ENCODE results near the gene NFE2L2. TPM values are rescaled to one million over a fixed set of nuclear protein-coding genes. Genes with fewer than 3 reads are reported as not detected.
A peak's percentile ranks its signal among the peaks of the same experiment; 100 is the strongest.
"Not testable (repeated sequence)": the region's sequence is repeated elsewhere in the genome, so short reads cannot be mapped to it uniquely, and the experiment has no call there.

Gene NFE2L2
- total RNA-seq, 2 experiments from 2014 or later: 71.0 to 78.8 TPM

DNA sequence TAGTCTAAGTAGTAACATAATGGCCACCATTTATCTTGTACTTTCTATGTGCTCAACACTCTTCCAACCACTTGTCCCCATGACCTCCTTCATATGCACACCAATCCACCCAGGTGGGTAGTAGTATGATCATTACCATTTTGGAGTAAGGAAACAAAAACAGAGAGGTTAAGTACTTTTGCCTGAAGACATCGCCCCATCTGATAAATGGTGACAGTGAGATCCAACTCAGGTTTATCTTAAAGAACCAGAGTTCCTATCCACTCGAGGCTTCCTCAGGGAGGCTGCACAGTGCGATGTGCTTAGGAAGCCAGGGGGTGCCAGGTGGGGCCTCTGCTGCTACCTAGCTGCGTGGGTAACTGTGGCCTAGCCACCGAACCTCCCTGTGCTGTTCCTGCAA lies 14.1 kb downstream of the NFE2L2 start:
- H3K27ac Mint-ChIP-seq: peak overlapping the region; percentile 35
- H3K4me1 Mint-ChIP-seq: peaks cover 52% of the 10 kb centered on the region
- POLR2A ChIA-PET: interaction anchor here (0.8 to 7.3 kb wide), 2 partner anchors 10 to 14 kb away, joined by 3 to 53 read pairs; partner anchors contain the start of gene NFE2L2
- no peak for DNase-seq
- H3K27me3 Mint-ChIP-seq: no peaks in the 10 kb centered on the region
- peaks cover 28% of the 10 kb centered on the region for H3K36me3 Mint-ChIP-seq
- H3K4me3 Mint-ChIP-seq: no peak overlapping the region
- ATAC-seq (ENCODE audit: low read depth): no peak
- no peaks in the 10 kb centered on the region for H3K9me3 Mint-ChIP-seq

DNA sequence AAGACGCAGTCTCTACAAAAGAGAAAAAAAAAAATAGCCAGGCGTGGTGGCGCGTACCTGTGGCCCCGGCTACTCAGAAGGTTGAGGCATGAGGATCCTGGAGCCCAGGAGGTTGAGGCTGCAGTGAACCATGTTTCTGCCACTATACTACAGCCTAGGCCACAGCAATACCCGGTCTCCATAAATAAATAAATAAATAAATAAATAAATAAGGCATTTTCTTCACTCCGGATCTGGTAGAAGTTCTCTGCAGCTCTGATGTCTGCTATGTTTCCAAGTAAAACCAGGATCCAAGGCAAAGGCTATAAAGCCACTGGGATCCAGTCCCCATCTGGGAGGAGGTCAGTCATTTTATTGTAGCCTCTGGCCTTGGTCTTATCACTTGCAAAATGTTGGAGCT lies 15.5 kb downstream of the NFE2L2 start:
- H3K4me3 Mint-ChIP-seq: no peak overlapping the region
- H3K27me3 Mint-ChIP-seq: no peaks in the 10 kb centered on the region
- H3K36me3 Mint-ChIP-seq: peaks cover 34% of the 10 kb centered on the region
- H3K4me1 Mint-ChIP-seq: peaks cover 50% of the 10 kb centered on the region
- DNase-seq: no peak
- no peaks in the 10 kb centered on the region for H3K9me3 Mint-ChIP-seq
- H3K27ac Mint-ChIP-seq: no peak overlapping the region
- POLR2A ChIA-PET: no interaction called here
- no peak for ATAC-seq (ENCODE audit: low read depth)

- Mint-ChIP-seq H3K27ac (no peak overlapping the region), H3K4me1 (peaks cover 47% of the 10 kb centered on the region), H3K9me3 (no peaks in the 10 kb centered on the region), H3K27me3 (no peaks in the 10 kb centered on the region), H3K4me3 (no peak overlapping the region), H3K36me3 (peaks cover 31% of the 10 kb centered on the region)
- ATAC-seq (ENCODE audit: low read depth): no peak
- POLR2A ChIA-PET: interaction anchor here (0.5 kb wide), 1 partner anchor 76 kb away, joined by 3 read pairs; no protein-coding TSS in a partner anchor
- no peak for DNase-seq
These were observed 16.7 kb downstream of the NFE2L2 start for GRCh38 chr2:177247693-177248262.

GRCh38 chr2:177246523-177247030 lies 17.9 kb downstream of the NFE2L2 start:
- POLR2A ChIA-PET: interaction anchor here (0.6 to 0.7 kb wide), 3 partner anchors 18 to 21 kb away, joined by 3 to 5 read pairs (median 3); no protein-coding TSS in a partner anchor
- H3K27ac Mint-ChIP-seq; H3K27me3 Mint-ChIP-seq; ATAC-seq (ENCODE audit: low read depth); H3K4me3 Mint-ChIP-seq; DNase-seq; H3K9me3 Mint-ChIP-seq: not testable (repeated sequence)
- H3K36me3 Mint-ChIP-seq: peaks cover 26% of the 10 kb centered on the region
- H3K4me1 Mint-ChIP-seq: peaks cover 50% of the 10 kb centered on the region

DNA sequence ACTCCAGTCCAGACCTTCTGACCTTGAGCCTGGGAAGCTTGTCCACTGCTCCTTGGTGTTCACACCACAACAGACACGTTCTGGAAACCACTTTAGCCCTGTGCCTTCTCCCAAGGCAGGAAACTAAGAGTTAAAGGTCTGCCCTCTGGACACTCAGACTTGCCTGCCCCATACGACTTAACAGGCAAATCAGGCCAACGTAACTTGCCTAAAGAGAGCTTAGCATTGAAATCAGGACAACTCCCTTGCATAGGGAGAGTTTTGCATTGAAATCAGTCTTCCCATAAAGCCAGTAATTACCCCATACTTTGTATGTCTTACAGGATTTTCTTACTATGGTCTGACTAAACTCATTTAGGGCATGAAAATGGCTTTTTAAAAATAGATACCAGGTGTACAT lies 18.5 kb downstream of the NFE2L2 start:
- Mint-ChIP-seq H3K27me3 (no peaks in the 10 kb centered on the region), H3K4me3 (no peak overlapping the region), H3K36me3 (peaks cover 25% of the 10 kb centered on the region), H3K27ac (peak overlapping the region; percentile 9), H3K9me3 (no peaks in the 10 kb centered on the region), H3K4me1 (peaks cover 49% of the 10 kb centered on the region)
- no peak for DNase-seq
- POLR2A ChIA-PET: interaction anchor here (0.6 to 1.4 kb wide), 3 partner anchors 18 to 21 kb away, joined by 3 to 5 read pairs (median 4); no protein-coding TSS in a partner anchor
- no peak for ATAC-seq (ENCODE audit: low read depth)

GRCh38 chr2:177245010-177245422 lies 19.5 kb downstream of the NFE2L2 start:
- H3K4me3 Mint-ChIP-seq: no peak overlapping the region
- H3K36me3 Mint-ChIP-seq: peaks cover 26% of the 10 kb centered on the region
- ATAC-seq (ENCODE audit: low read depth): no peak
- H3K4me1 Mint-ChIP-seq: peaks cover 55% of the 10 kb centered on the region
- POLR2A ChIA-PET: interaction anchor here (1.4 kb wide), 1 partner anchor 18 kb away, joined by 4 read pairs; no protein-coding TSS in a partner anchor
- H3K9me3 Mint-ChIP-seq: no peaks in the 10 kb centered on the region
- DNase-seq: no peak
- no peak overlapping the region for H3K27ac Mint-ChIP-seq
- H3K27me3 Mint-ChIP-seq: no peaks in the 10 kb centered on the region

GRCh38 chr2:177244244-177244771 lies 20.2 kb downstream of the NFE2L2 start:
- POLR2A ChIA-PET: interaction anchor here (0.7 to 1.4 kb wide), 2 partner anchors 19 to 46 kb away, joined by 3 to 6 read pairs; no protein-coding TSS in a partner anchor
- Mint-ChIP-seq H3K4me3 (no peak overlapping the region), H3K4me1 (peaks cover 57% of the 10 kb centered on the region), H3K36me3 (peaks cover 27% of the 10 kb centered on the region), H3K9me3 (no peaks in the 10 kb centered on the region), H3K27ac (no peak overlapping the region), H3K27me3 (no peaks in the 10 kb centered on the region)
- ATAC-seq (ENCODE audit: low read depth) (no peak), DNase-seq (no peak)

- Mint-ChIP-seq H3K27ac (no peak overlapping the region), H3K27me3 (no peaks in the 10 kb centered on the region), H3K36me3 (peaks cover 22% of the 10 kb centered on the region), H3K9me3 (no peaks in the 10 kb centered on the region), H3K4me1 (peaks cover 63% of the 10 kb centered on the region), H3K4me3 (no peak overlapping the region)
- no peak for ATAC-seq (ENCODE audit: low read depth)
- no peak for DNase-seq
- POLR2A ChIA-PET: interaction anchor here (0.7 to 1.4 kb wide), 2 partner anchors 19 to 45 kb away, joined by 3 to 6 read pairs; no protein-coding TSS in a partner anchor
These were observed 21.1 kb downstream of the NFE2L2 start for GRCh38 chr2:177243476-177243875.

DNA sequence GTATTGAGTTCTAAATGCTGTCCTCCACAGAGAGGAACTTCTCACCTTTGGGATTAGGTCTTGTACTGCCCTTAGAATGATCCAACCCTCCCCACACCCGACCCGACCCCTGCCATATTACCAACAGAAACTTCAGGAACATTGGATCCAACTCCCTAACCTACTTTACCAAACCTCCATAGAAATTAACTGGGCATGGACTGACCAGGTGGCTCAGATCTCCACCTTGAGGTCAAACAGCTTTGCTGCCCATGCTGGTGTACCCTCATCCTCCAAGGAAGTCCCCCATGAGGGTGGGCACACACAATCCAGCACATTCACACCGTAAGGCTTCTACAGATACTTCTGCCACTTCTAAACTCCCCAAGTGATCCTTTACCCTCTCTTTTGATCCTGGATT lies 21.5 kb downstream of the NFE2L2 start:
- ATAC-seq (ENCODE audit: low read depth): no peak
- Mint-ChIP-seq H3K9me3 (no peaks in the 10 kb centered on the region), H3K27ac (peak overlapping the region; percentile 46), H3K4me1 (peaks cover 66% of the 10 kb centered on the region), H3K36me3 (peaks cover 20% of the 10 kb centered on the region), H3K4me3 (peak overlapping the region; percentile 35), H3K27me3 (no peaks in the 10 kb centered on the region)
- DNase-seq: no peak
- POLR2A ChIA-PET: interaction anchor here (1.4 kb wide), 1 partner anchor 20 kb away, joined by 6 read pairs; no protein-coding TSS in a partner anchor

DNA sequence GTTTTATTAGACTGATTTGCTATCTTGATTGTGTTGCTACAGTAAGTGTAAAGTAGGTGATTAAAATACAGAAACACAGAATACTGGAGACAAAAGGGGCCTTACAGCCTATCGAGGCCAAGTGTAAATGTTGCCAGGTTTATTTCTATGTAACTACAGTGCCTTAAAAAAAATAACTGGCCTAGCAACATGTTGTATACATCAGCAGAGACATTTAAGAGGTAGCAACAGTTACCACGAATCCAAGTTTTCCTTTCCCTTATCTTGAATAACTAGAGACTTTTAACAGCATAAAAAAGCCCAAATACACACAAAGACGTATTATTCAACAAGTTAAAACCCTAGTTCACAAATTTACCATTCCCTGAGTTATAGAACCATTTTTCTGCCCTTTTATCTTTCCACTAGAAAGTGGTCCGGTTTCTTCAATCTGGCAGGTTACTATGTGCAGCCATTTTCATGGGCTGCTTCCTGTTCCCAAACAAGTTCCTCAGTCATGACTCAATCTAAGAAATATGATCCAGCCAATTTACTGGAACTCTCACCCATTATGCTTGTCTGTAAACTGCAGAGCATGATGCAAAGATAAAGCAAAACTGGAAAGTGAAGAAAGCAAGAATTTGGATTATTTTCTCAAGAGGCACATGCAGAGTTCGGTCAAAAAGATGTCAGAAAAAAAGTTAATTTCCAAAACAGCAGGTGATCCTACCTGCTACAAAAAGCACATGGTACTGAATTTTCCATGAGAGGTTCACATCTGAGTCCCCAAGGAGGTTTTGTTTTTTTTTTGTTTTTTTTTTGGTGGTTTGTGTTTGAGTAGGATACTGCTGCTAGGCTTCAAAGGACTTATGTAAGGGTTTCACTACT lies 22.2 kb downstream of the NFE2L2 start:
- peaks cover 20% of the 10 kb centered on the region for H3K36me3 Mint-ChIP-seq
- peak overlapping the region; percentile 35 for H3K4me3 Mint-ChIP-seq
- no peak for ATAC-seq (ENCODE audit: low read depth)
- peak overlapping the region; percentile 46 for H3K27ac Mint-ChIP-seq
- no peak for DNase-seq
- H3K4me1 Mint-ChIP-seq: peaks cover 66% of the 10 kb centered on the region
- POLR2A ChIA-PET: no interaction called here
- no peaks in the 10 kb centered on the region for H3K27me3 Mint-ChIP-seq
- H3K9me3 Mint-ChIP-seq: no peaks in the 10 kb centered on the region

DNA sequence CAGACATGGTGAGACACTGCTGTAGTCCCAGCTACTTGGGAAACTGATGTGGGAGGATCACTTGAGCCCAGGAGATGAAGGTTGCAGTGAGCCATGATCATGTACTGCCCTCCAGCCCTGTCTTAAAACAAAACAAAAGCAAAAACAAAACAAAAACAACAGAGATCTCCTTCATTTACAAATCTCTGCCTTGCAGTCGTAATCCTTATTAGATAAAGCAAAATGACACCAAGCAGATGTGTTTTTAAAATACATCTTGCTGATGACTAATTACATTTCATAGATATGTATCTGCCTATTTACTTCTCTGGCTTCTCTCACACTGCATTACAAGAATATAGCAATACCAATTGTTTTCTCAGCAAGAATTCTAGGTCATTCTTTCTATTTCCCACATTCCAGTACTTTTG lies 22.8 kb downstream of the NFE2L2 start:
- Mint-ChIP-seq H3K9me3 (no peaks in the 10 kb centered on the region), H3K27me3 (no peaks in the 10 kb centered on the region), H3K27ac (peak overlapping the region; percentile 46), H3K4me3 (peak overlapping the region; percentile 35), H3K36me3 (peaks cover 20% of the 10 kb centered on the region), H3K4me1 (peaks cover 64% of the 10 kb centered on the region)
- DNase-seq: no peak
- POLR2A ChIA-PET: interaction anchor here (4.2 kb wide), 1 partner anchor 23 kb away, joined by 51 read pairs; the partner anchor contains the start of gene NFE2L2
- ATAC-seq (ENCODE audit: low read depth): no peak

DNA sequence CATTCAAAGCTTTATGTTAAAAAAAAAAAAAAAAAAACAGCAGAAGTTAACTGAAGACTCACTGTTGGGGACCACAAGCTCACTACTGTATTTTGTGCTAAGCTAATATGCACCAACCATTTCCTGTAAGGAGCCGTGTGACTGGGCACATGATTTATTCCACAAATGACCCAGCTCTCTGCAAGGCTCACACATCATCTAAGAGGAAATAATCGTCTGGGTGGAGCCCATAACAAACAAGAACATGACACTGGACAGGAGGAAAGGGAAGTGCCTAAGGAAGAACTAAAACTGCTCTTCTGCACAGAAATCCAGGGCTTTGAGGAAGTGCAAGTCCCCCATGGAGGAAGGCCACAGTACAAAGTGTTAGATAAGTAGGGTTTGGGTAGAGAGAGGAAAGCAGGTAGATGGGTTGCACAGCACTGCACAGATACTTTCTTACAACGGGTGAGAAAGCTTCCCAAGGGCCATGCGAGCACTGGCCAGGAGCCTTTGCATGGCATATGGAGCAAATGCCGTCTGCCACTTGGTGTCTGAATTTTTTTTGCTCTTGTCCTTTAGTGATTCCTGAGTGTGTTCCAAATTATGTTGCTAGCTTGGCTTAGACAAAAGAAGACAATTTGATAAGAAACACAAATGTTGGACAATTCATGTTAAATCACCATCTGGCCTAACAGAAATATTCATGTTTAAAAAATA lies 24.4 kb downstream of the NFE2L2 start:
- Mint-ChIP-seq H3K4me3 (peak overlapping the region; percentile 58), H3K27ac (peak overlapping the region; percentile 86), H3K9me3 (no peaks in the 10 kb centered on the region), H3K36me3 (peaks cover 17% of the 10 kb centered on the region), H3K4me1 (peaks cover 66% of the 10 kb centered on the region), H3K27me3 (no peaks in the 10 kb centered on the region)
- DNase-seq (no peak), ATAC-seq (ENCODE audit: low read depth) (peak; percentile 93)
- POLR2A ChIA-PET: interaction anchor here (0.5 to 4.2 kb wide), 9 partner anchors 11 to 28 kb away, joined by 3 to 51 read pairs (median 5); partner anchors contain the start of genes HNRNPA3 and NFE2L2

All from activated naive CD8-positive, alpha-beta T cell treated with anti-CD3 and anti-CD28 coated beads, Interleukin-2, amount 10 ng/mL, durations not matched to agents 7 days and 5 days (primary cell).